Posterior vena cava (tissue), 2 donors: ENCODE data around the gene ZDBF2. TPM values are rescaled to one million over a fixed set of nuclear protein-coding genes. Genes with fewer than 3 reads are reported as not detected.
"Not testable (repeated sequence)": the region's sequence is repeated elsewhere in the genome, so short reads cannot be mapped to it uniquely, and the experiment has no call there.

ENCODE experiments used
- DNase-seq: peaks from one replicate; pipeline ENCODE4 v3.0.0-alpha.2; 2020; ENCODE audit warnings: low spot score
- intact Hi-C, 2 donors: fragments of 100-400 bp; cut with DNase I; formaldehyde crosslinking; loops; one replicate each; pipeline versions ENCODE4 v1.14.1 to v1.14.2; 2022 to 2023
- total RNA-seq, 2 donors: library from RNA; stranded (reverse); fragmentation: NEBNext Ultra II Directional; extraction: Animal tissue kit (Norgen Biotek cat#: 25700); gene quantifications; one replicate each; pipeline ENCODE4 v1.2.1, GENCODE V29; 2021
- donor health status: DM: yes; HTN: yes; CAD: no.
- donor health status: DM: yes; HTN: yes; CAD: no.

The ZDBF2 gene
- total RNA-seq, 2 donors from 2014 or later: 16.0 to 16.1 TPM

GRCh38 chr2:206305523-206306245 lies 31.2 kb downstream of the ZDBF2 start:
- no peak for DNase-seq
- intact Hi-C loops: no loop called here

- intact Hi-C loops: no loop called here
- no peak for DNase-seq
Observed at GRCh38 chr2:206311026-206311425, 36.6 kb downstream of the ZDBF2 start.

DNA sequence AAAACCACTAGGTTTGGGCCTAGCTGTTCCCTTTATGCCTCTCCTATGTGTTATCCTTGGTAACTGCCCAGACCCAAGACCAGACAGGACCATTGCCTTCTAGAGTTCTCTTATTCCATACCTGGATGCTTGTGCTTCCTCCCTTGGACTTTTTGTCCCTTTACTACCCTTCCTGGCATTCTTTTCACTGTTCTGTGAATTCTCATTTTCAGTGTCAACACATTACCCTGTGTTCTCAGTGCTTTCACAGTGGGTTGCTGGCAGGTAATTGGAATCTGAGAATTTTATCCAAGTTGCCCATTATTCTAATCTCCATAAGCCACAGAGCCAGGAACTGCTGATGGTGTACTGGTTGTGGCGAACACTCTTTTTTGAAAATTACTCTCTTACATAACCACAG lies 41.7 kb downstream of the ZDBF2 start:
- DNase-seq: no peak
- intact Hi-C loops: no loop called here

DNA sequence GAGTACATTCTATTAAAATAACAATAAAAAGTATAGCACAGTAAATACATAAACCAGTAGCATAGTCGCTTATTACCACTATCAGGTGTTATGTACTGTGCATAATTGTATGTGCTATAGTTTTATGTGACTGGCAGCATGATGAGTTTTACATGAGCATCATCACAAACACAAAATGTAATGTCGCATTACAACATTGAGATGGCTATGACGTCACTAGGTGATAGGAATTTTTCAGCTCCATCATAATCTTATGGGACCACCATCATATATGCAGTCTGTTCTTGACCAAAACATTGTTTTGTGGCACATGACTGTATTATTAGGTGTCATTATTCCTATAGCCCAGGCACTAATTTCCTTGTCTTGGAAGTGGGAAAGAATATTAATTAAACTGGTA lies 48.6 kb downstream of the ZDBF2 start:
- intact Hi-C loops: no loop called here
- no peak for DNase-seq

DNA sequence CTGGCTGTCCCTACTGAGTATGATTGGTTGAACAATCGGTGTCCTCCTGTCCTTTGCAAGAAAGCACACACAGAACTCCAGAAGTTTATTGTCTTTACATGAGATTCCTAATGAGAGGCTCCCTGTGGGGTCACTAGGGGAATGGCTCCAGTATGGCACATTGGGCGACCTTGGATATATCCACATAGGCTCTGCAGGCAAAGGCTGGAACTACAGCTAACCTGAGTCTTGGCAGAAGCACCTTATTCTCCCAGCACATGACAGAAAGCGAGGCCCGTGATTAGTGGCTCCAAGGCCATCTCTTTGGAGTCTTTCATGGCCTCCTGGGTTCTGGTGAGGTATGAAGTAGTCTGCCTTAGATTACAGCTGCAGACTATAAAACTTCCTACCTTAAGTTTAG lies 49.0 kb downstream of the ZDBF2 start:
- no peak for DNase-seq
- intact Hi-C loops: no loop called here

GRCh38 chr2:206324869-206325268 lies 50.4 kb downstream of the ZDBF2 start:
- intact Hi-C loops: no loop called here
- no peak for DNase-seq

- intact Hi-C loops: no loop called here
- DNase-seq: no peak
Observed at GRCh38 chr2:206328974-206329373, 54.5 kb downstream of the ZDBF2 start.

- intact Hi-C loops: no loop called here
- DNase-seq: no peak
Observed at GRCh38 chr2:206336861-206337260, 62.4 kb downstream of the ZDBF2 start.

GRCh38 chr2:206337956-206338355 lies 63.5 kb downstream of the ZDBF2 start:
- DNase-seq: no peak
- intact Hi-C loops: no loop called here

GRCh38 chr2:206341396-206341795 lies 66.9 kb downstream of the ZDBF2 start:
- intact Hi-C loops: no loop called here
- DNase-seq: no peak

GRCh38 chr2:206343144-206343543 lies 68.7 kb downstream of the ZDBF2 start:
- no peak for DNase-seq
- intact Hi-C loops: no loop called here

- intact Hi-C loops: no loop called here
- no peak for DNase-seq
Observed at GRCh38 chr2:206343816-206344215, 69.4 kb downstream of the ZDBF2 start.

DNA sequence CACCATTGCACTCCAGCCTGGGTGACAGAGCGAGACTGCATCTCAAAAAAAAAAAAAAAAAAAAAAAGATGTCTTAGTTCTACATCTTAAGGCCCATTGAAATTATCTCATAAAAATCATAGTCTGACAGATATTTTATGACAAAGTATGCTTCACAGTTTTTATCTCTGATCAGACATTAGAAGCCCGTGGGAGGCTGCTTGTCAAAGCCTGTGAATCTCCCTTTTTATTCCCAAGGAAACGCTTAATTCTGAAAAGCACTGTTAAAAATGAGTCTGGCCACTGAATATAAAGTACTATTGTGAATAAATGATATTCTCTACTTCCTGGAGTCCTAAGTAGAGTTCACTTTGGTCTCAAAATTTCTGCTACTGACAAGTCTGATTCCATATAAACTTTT lies 71.1 kb downstream of the ZDBF2 start:
- DNase-seq: no peak

DNA sequence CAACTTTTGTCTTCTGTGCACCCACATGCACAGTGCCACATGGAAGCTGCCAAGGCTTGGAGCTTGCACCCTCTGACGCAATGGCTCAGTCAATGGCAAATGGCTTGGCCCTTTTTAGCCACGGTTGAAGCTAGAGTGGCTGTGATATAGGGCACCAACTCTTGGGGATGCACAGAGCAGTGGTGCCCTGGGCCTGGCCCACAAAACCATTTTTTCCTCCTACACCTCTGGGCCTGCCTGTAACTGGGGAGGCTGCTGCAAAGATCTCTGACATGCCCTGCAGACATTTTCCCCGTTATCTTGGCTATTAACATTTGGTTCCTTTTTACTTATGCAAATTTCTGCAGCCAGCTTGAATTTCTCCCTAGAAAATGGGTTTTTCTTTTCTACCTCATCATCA lies 74.9 kb downstream of the ZDBF2 start:
- DNase-seq: no peak
- intact Hi-C loops: no loop called here

More for the DNA sequence above, 71.1 kb downstream of the ZDBF2 start:
- intact Hi-C loops: no loop called here

DNA sequence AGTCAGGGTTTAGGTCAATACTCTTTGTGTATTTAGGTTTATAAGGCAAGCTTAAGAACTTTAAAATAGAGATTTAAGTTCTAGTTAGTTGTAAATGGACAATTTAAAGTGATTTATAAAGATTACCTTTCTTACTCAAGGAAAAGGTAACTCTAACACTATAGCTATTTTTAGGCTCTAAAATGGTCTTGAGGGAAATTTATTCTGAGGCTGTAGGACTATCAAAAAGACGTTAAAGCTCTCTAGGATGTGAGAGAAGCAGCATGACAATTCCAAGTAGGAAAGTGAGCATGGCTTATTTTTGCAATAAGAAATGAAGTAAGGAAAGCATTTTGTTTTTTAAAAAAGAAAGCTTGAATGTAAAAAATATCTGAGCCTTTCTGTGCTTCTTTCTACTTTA lies 78.1 kb downstream of the ZDBF2 start:
- DNase-seq: no peak
- intact Hi-C loops: no loop called here

- intact Hi-C loops: no loop called here
- DNase-seq: no peak
Observed at GRCh38 chr2:206353685-206354084, 79.2 kb downstream of the ZDBF2 start.

GRCh38 chr2:206354129-206354528 lies 79.7 kb downstream of the ZDBF2 start:
- no peak for DNase-seq
- intact Hi-C loops: no loop called here

GRCh38 chr2:206356840-206357239 lies 82.4 kb downstream of the ZDBF2 start:
- DNase-seq, intact Hi-C loops: not testable (repeated sequence)

GRCh38 chr2:206360840-206361239 lies 86.4 kb downstream of the ZDBF2 start:
- intact Hi-C loops, DNase-seq: not testable (repeated sequence)

- intact Hi-C loops: no loop called here
- DNase-seq: no peak
Observed at GRCh38 chr2:206361407-206362045, 87.1 kb downstream of the ZDBF2 start.
